Measurements from ENCODE around the gene LMX1B.

GRCh38 chr9:126612326-126612812 lies 1.4 kb upstream of the LMX1B start:
- TF ChIP-seq, protein P1, sequence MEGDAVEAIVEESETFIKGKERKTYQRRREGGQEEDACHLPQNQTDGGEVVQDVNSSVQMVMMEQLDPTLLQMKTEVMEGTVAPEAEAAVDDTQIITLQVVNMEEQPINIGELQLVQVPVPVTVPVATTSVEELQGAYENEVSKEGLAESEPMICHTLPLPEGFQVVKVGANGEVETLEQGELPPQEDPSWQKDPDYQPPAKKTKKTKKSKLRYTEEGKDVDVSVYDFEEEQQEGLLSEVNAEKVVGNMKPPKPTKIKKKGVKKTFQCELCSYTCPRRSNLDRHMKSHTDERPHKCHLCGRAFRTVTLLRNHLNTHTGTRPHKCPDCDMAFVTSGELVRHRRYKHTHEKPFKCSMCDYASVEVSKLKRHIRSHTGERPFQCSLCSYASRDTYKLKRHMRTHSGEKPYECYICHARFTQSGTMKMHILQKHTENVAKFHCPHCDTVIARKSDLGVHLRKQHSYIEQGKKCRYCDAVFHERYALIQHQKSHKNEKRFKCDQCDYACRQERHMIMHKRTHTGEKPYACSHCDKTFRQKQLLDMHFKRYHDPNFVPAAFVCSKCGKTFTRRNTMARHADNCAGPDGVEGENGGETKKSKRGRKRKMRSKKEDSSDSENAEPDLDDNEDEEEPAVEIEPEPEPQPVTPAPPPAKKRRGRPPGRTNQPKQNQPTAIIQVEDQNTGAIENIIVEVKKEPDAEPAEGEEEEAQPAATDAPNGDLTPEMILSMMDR (IDR thresholded peaks at IDR 0.05): no peak
- TF ChIP-seq POLR2AphosphoS5 (IDR thresholded peaks at IDR 0.05) (no peak), EP300 (IDR thresholded peaks at IDR 0.05) (no peak), POLR2A (IDR thresholded peaks at IDR 0.05) (no peak)

Data from stomach (tissue), 4 donors.